Activated CD8-positive, alpha-beta memory T cell treated with anti-CD3 and anti-CD28 coated beads for 4 hours (primary cell): ENCODE data around the gene TTC34.

Experiments used
- DNase-seq, 2 donors: peaks; one replicate each; pipeline ENCODE4 v3.0.0-alpha.2; 2020; ENCODE audit warnings: low read depth in 2 of 2

Gene TTC34

DNA sequence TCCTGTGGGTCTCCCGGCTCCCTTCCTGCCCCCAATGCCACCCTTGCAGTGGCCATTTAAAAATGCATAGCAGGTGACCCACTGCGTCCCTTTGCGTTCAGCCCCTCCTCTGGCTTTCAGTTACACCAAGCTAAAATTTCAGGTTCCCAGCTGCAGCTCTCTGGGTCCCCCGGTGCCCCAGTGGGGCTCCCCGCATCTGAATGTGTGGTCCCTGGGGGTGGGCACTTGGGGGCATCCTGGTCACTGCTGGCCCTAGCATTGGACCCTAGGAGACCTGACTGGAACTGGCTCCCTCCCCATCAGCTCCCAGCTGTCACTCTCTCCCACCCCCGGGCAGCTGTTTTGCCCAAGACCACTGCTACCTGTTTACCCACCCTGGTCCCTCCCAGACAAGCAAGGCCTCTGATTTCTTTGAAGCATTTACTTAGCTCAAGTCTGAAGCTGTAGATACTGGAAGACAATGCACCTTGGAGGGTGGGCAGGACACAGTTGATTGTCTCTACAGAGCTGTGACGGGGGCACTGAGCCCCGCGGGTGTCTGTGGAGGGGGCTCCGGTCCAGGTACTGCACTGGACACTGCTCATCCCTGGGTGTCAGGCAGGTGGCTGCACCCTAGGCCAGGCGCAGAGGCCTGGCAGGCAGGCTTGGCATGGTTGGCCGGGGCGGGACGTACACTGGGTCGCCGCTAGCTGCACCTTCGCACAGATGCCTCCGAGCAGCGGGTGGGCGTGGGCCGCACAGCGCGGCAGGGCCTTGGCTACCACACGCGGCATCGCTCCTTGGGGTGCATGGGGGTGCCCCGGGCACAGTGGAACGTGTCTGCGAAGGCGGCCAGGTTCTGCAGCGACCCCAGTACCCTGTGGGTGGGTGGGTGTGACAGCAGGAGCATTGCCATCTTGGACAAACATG lies 211.0 kb downstream of the TTC34 start:
- DNase-seq, result no peak

DNA sequence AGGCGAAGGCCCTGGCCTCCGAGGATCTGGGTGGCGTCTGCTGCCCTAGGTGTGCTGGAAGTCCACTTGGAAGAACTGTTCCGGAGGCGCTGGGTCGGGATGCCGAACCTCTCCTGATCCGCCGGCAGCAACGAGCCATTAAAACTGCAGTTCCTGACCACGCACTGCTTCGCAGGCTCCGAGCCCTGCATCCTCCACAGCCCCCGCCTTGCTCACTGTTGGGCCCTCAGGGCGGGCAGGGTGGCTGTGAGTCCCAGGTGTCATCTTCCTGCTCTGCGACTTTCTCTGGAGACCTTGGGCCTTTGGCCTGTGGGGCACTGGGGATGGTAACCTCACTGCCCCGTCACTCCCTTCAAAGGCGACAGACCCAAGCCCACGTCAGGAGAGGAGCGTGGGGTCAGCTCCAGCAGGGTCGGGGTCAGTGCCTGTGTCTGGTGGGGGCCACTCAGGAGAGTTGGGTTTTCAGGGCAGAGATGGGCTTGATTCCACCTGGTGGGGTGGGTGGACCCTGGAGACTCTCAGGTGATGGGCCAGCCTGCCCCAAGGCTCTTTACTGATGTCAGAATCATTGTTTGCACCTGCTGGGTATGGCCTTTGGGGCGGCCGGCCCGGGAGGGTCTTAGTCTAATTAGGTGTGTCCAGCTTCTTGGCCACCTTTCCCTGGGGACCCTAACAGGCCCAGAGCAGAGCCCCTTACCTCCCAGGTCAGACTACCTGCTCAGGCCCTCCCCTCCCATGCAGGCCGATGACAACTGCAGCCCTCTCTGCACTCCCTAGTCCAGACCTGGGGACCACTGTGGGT lies 211.9 kb downstream of the TTC34 start:
- DNase-seq, result no peak

DNA sequence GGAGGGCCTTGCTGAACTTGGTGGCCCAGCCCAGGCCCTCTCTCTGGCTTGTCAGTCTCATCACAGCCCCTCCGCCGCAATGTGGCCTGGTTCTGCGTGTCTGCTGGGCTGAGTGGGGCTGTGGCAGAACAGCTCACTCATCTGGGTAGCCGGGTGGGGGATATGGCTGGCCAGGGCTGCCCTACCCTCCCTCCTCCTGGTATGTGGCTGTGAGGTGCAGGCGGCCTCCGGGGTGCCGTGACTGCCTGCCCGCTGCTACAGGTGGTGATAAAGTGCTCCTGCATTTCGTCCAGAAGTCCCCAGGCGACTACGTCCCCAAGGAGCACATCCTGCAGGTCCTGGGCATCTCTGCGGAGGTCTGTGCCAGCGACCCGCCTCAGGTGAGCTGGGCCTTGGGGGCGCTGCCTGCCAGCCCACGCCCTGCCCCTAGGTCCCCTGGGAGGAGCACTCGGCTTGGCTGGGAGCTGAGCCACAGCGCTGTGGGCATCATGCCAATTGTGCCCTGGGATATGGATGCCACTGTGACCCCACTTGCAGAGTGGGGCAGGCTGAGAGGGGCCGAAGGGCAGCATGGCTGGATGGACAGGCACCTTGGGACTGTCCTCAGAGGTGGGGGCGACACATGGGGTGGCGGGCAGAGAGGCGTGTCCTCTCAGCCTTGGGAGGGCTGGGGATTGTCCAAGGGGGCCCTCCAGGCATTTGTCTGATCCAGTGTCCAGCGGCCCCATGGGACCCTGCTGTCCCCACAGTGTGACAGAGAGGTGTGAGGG lies 212.6 kb downstream of the TTC34 start:
- no peak for DNase-seq

DNA sequence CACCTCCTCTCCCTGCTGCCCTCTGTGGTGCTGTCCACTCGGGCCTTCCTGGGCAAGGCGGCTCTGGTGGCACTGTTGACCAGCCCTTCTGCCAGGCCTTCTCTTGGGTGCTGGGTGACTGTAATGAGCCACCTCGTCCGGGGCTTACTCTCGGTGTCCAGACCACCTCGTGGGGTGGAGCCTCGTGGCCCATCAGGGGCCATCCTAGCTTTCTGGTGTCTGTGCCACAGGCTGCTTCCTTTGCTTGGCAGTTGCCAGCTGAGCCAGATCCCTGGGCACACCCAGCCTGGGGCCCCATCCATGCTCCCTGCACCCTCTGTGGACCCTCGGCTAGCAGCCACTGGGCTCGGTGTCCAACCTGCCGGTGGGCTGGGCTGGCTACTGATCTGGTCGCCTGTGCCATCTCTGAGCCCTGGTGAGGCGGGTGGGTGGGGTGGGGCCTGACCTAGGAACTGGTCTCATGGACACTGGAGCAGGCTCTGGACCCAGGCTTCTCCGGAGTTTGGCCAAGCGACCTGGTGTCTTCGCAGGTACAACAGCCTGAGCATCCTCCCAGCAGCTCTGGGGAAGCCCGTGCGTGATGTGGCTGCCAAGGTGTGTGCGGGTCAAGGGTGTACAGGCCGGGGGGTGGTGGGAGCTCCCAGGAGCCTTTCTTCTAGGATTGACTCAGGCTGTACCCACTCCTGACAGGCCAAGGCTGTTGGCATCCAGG lies 213.5 kb downstream of the TTC34 start:
- no peak for DNase-seq

DNA sequence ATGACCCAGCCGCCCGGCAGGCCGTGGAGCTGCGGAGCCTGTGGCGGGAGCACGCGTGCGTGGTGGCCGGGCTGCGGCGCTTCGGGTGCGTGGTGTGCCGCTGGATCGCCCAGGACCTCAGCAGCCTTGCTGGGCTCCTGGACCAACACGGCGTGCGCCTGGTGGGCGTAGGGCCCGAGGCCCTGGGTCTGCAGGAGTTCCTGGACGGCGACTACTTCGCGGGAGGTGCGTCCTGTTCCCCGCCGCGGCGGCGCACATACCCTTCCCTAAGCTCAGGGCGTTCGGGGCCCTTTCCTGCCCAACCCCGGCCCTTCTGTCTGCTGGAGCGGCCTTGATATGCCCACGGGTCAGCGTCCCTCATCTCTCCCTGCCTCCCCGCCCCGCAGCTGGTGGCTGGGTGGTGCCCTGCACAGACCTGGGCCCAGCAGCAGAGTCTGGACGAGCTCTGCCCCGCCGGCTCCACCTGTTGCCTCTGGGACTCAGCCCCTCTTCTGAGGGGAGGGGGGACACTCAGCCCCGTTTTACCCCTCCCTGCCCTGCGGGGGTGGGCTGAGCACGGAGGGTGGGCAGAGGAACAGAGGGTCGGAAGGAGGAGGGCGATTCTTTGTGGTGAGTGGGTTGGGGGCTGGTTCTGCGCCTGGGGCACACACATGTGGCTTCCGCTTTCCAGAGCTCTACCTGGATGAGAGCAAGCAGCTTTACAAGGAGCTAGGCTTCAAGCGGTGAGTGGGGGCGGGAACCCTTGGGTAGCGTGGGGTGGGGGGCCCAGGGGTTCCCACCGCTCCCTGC lies 214.2 kb downstream of the TTC34 start:
- DNase-seq, result no peak

DNA sequence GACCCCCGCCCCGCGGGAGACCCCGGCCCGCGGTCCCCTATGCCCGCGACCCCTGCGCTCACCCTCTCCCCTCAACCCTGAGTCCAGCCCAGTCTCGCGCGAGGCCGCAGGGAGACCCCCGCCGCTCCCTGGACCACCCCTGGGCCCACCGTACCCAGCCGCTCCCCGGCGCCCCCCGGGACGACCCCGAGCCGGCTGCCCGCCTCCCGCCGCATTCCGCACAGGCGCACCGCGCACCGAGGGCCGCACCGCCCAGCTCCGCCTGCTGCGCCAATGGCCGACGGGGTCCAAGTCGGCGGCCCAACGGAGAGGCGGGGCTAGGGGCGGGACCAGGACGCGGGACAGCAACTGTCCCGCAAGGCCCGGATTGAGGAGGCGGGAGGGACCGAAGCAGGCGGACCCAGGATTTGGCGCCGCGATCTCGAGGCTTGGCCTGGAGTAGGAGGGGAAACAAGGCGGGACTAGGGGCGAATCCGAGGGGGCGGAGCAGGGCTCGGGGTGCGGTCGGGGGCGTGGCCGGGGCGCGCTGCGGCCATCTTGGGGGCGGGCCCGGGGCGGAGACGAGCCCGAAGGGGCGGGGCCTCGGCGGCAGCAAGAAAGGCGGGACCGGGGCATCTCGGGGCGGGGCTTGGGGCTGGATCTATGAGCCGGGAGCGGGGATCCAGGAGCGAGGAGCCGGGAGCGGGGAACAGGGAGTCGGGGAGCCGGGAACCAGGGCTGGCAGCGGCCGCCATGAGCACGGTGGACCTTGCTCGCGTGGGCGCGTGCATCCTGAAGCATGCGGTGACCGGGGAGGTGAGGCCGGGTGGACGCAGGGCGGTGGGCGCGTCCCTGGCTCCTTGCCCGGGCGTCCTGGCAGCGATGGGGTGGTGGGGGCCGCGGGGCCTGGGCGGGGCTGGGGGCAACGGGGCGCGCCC lies 215.1 kb downstream of the TTC34 start, which contains the start of gene PRXL2B:
Gene PRXL2B (plus strand): TSS at position 624 of the 917 bp plus-strand sequence. CDS start 109 bp downstream, at position 733.
- DNase-seq, result peak; percentile 91 to 92
